Endodermal cell (in vitro differentiated cells): ENCODE data around the gene GNB1L. TPM values are rescaled to one million over a fixed set of nuclear protein-coding genes. Genes with fewer than 3 reads are reported as not detected.

ENCODE experiments used
- DNase-seq: peaks from one replicate; pipeline ENCODE4 v3.0.0-alpha.2; 2017
- H3K27ac ChIP-seq: 2 replicates; pipeline ENCODE4 v1.5.1; 2013; ENCODE audit warnings: mild to moderate bottlenecking, low read depth, low read length, moderate library complexity
- H3K27me3 ChIP-seq: 2 replicates; pipeline ENCODE4 v1.6.1; 2013; ENCODE audit warnings: mild to moderate bottlenecking, low read length, moderate library complexity; ENCODE audit not compliant: insufficient read depth, control insufficient read depth, poor library complexity, severe bottlenecking
- H3K36me3 ChIP-seq: 2 replicates; pipeline ENCODE4 v1.7.0; 2013; ENCODE audit warnings: mild to moderate bottlenecking, low read length, moderate library complexity; ENCODE audit not compliant: control insufficient read depth, insufficient read depth
- H3K4me1 ChIP-seq: one replicate; pipeline ENCODE4 v1.7.0; 2013; ENCODE audit warnings: low read length; ENCODE audit not compliant: control insufficient read depth, insufficient read depth
- H3K4me3 ChIP-seq: 2 replicates; pipeline ENCODE4 v1.5.1; 2013; ENCODE audit warnings: mild to moderate bottlenecking, low read length, moderate library complexity
- H3K9ac ChIP-seq: 2 replicates; pipeline ENCODE4 v1.6.1; 2013; ENCODE audit warnings: mild to moderate bottlenecking, low read length, moderate library complexity; ENCODE audit not compliant: poor library complexity, severe bottlenecking; ENCODE audit errors: extremely low read depth
- H3K9me3 ChIP-seq: 2 replicates; pipeline ENCODE4 v1.6.1; 2013; ENCODE audit warnings: mild to moderate bottlenecking, low read length, moderate library complexity; ENCODE audit not compliant: control insufficient read depth
- H3K27ac Mint-ChIP-seq: 2 replicates; pipeline ENCODE4 v1.8.0; 2020; ENCODE audit warnings: mixed read lengths
- H3K27me3 Mint-ChIP-seq: 2 replicates; pipeline ENCODE4 v1.8.0; 2021; ENCODE audit warnings: mild to moderate bottlenecking, mixed read lengths; ENCODE audit not compliant: insufficient read depth
- H3K36me3 Mint-ChIP-seq: 2 replicates; pipeline ENCODE4 v1.8.0; 2020; ENCODE audit warnings: low read depth, mixed read lengths
- H3K4me1 Mint-ChIP-seq: 2 replicates; pipeline ENCODE4 v1.8.0; 2020; ENCODE audit warnings: mixed read lengths
- H3K4me3 Mint-ChIP-seq: 2 replicates; pipeline ENCODE4 v1.8.0; 2020; ENCODE audit warnings: mild to moderate bottlenecking, moderate library complexity, mixed read lengths
- H3K9me3 Mint-ChIP-seq: 2 replicates; pipeline ENCODE4 v1.8.0; 2020; ENCODE audit warnings: mild to moderate bottlenecking, mixed read lengths
- CTCF ChIP-seq: fragments of 200-600 bp; sonication (generic); conservative IDR thresholded peaks from 2 replicates; pipeline ENCODE4 v1.5.0; 2021; ENCODE audit warnings: antibody characterized with exemption, mild to moderate bottlenecking
- WGBS, 2 experiments: methylation state at CpG; one replicate each; pipeline versions ENCODE4 v1.1.5 to v1.1.7; 2013; ENCODE audit warnings: missing lambda C conversion rate in 2 of 2, mixed read lengths in 1 of 2; ENCODE audit not compliant: insufficient coverage in 1 of 2, insufficient read length in 1 of 2; 5-methylcytosine and 5-hydroxymethylcytosine counted together
- total RNA-seq, 2 donors: library from RNA; stranded (reverse); fragmentation: NEBNext Ultra II Directional in 1 of 2; extraction: Animal tissue kit (Norgen Biotek cat#: 25700) in 1 of 2; gene quantifications; 2 replicates in 1 of 2; 3 replicates in 1 of 2; pipeline ENCODE4 v1.2.1, GENCODE V29; 2021

GNB1L gene
- total RNA-seq, 2 donors from 2014 or later, result 9.5 to 12.2 TPM

GRCh38 chr22:19776433-19777031 is 78.1 kb downstream of the GNB1L start:
- peaks cover 32% of the 10 kb centered on the region for H3K27me3 ChIP-seq
- H3K4me1 ChIP-seq, result no peaks in the 10 kb centered on the region
- no peaks in the 10 kb centered on the region for H3K9me3 ChIP-seq
- H3K27me3 Mint-ChIP-seq, result peaks cover 25% of the 10 kb centered on the region
- H3K27ac ChIP-seq, result no peak overlapping the region
- no peaks in the 10 kb centered on the region for H3K9me3 Mint-ChIP-seq
- no peaks in the 10 kb centered on the region for H3K36me3 Mint-ChIP-seq
- H3K4me1 Mint-ChIP-seq, result no peaks in the 10 kb centered on the region
- H3K27ac Mint-ChIP-seq, result no peak overlapping the region
- H3K4me3 ChIP-seq, result no peak overlapping the region
- 85 to 92% methylated on average over 13 to 17 of the region's 18 CpGs for WGBS, 2 experiments
- no peaks in the 10 kb centered on the region for H3K36me3 ChIP-seq
- H3K9ac ChIP-seq, result no peak overlapping the region
- TF ChIP-seq CTCF, result no peak
- DNase-seq, result peak; percentile 38
- H3K4me3 Mint-ChIP-seq, result no peak overlapping the region

- no peak overlapping the region for H3K27ac ChIP-seq
- H3K9ac ChIP-seq, result no peak overlapping the region
- WGBS, 2 experiments, result 92 to 94% methylated on average over 10 to 24 of the region's 24 CpGs
- no peaks in the 10 kb centered on the region for H3K9me3 Mint-ChIP-seq
- no peak for TF ChIP-seq CTCF
- H3K27ac Mint-ChIP-seq, result no peak overlapping the region
- H3K4me3 ChIP-seq, result no peak overlapping the region
- no peaks in the 10 kb centered on the region for H3K4me1 ChIP-seq
- H3K4me3 Mint-ChIP-seq, result no peak overlapping the region
- no peaks in the 10 kb centered on the region for H3K4me1 Mint-ChIP-seq
- H3K27me3 ChIP-seq, result peaks cover 40% of the 10 kb centered on the region
- H3K9me3 ChIP-seq, result no peaks in the 10 kb centered on the region
- H3K36me3 ChIP-seq, result no peaks in the 10 kb centered on the region
- H3K36me3 Mint-ChIP-seq, result no peaks in the 10 kb centered on the region
- no peak for DNase-seq
- peaks cover 29% of the 10 kb centered on the region for H3K27me3 Mint-ChIP-seq
These were observed 79.0 kb downstream of the GNB1L start for GRCh38 chr22:19775496-19776325.

- peaks cover 51% of the 10 kb centered on the region for H3K27me3 ChIP-seq
- no peak for TF ChIP-seq CTCF
- Mint-ChIP-seq H3K9me3 (no peaks in the 10 kb centered on the region), H3K27me3 (peaks cover 39% of the 10 kb centered on the region), H3K4me3 (no peak overlapping the region), H3K27ac (no peak overlapping the region), H3K4me1 (no peaks in the 10 kb centered on the region), H3K36me3 (no peaks in the 10 kb centered on the region)
- no peaks in the 10 kb centered on the region for H3K9me3 ChIP-seq
- no peak overlapping the region for H3K4me3 ChIP-seq
- H3K27ac ChIP-seq, result no peak overlapping the region
- DNase-seq, result no peak
- H3K4me1 ChIP-seq, result no peaks in the 10 kb centered on the region
- H3K9ac ChIP-seq, result no peak overlapping the region
- H3K36me3 ChIP-seq, result no peaks in the 10 kb centered on the region
- WGBS, 2 experiments, result 91 to 96% methylated on average over 7 to 8 of the region's 8 CpGs
These were observed 80.0 kb downstream of the GNB1L start for GRCh38 chr22:19774628-19775027.
